HG03571 (cell line): ENCODE results near the gene ITSN2.
"Not testable (repeated sequence)": the region's sequence is repeated elsewhere in the genome, so short reads cannot be mapped to it uniquely, and the experiment has no call there.

Source experiments
- ATAC-seq: cut with Tn5 transposase; IDR thresholded peaks from one replicate; pipeline ENCODE4 v1.9.1; 2021; ENCODE audit not compliant: unreplicated experiment

Gene ITSN2

DNA sequence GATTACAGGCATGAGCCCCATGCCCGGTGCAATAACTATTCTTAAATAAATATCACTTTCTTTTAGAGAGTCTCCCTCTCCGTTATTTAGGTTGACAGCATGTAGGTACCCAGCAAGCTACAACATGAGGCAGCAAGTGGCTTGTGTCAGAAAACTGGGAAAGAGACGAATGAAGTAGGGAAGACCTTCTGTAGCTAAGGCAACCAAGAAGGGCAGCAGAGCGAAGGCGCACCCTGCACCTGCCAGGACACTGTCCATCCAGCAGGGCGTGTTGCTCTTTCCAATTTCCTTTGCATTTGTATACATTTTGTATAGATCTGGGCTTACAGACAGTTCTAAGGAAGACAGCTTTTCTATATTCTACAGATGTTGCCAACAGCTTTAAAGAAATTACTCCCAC is 137.4 kb downstream of the ITSN2 start:
- ATAC-seq, result no peak

DNA sequence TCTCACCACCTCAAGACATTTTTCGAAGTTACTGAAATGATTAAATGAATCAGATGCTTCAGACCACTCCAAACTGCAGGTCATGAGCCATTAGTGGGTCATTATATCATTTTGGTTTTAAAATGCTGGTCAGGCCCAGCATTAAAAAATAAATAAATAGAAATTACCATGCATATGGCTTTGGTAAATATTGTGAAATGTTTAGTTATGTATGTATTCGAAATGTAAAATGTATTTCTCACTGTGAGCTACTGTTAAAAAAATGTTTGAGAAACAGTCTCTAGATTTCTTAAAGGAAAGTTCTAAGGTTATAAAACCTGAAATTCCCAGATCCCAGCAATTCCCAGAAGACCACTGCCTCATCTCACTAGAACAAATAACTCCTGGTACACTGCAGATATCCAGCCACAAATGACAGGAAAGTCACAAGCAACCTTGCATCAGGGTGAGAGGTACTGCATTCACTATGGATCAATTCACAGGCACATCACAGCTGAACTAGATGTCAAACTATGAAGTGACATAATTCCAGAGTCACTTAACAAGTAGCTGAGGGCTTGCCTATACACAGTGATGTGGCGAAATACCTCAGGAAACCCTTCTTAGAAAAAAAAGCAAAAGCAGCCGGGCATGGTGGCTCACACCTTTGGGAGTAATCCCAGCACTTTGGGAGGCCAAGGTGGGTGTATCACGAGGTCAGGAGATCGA is 138.8 kb downstream of the ITSN2 start:
- ATAC-seq, result no peak

DNA sequence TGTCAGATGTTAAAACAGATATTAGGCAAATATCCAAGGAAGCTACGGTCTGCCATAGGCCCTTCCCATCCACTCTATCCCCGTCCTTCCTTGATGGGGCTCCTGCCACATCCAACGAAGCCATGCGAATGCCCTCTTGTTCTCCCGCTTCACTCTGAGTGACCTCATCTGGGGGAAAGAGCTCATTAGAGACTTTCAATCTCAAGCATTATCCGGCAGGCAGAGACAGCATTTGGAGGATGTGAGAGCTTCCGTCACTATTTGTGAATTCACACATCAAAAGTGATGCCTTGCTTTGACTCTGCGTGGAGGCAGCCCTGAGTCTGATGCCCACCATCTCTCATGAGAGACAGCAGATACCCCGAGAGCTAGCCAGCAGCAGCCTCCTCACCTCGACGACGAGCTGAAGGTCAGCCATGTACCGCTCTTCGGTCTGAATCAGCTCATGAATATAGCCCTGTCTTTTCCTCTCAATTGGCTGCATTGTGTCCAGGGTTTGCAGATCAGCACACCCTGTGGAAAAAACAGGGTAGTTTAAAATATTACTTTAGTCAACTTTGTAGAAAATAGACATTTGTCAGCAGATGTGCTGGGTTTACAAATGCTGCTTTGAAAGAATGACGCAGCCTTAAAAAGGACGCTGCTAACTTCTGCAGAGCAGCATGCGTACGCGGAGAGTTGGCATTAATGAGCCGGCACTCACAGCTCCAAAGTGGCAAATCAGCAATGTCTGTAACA is 139.6 kb downstream of the ITSN2 start:
- ATAC-seq, result no peak

DNA sequence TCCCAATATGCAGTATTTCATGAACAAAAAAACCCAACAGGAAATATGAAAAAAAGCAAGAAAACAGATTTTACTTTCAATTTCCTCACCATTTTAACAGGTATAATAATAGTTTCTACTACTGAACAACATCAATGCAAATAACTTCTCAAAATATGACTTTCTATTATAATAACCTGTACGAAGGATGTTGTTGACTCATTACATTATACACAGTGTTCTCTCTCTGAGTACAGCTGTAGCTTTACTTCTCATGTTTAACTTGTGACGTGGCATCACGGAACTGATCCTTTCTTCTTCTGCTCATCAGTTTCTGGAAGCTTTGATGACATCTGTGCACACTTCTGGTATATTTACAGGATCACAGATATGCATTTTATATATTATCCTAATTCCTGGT is 145.5 kb downstream of the ITSN2 start:
- ATAC-seq, result peak; percentile 74

DNA sequence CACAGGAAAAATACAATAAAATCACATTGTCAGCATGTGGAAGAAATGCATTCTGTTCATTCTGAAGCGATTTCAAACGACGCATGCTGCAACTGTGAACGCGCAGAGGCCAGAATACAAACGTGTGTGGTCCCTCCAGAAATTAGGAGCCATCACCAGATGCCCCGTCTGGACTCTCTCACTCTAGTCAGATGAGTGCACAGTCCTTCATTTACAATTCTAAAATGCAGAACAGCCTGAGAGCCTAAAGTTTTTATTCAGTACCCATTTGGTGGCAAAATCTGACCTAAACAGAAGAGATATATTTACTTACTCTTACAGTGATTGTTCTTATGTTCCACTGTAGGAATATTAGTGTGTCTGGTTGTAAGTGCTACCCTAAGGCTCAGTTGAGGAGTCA is 148.9 kb downstream of the ITSN2 start:
- no peak for ATAC-seq

DNA sequence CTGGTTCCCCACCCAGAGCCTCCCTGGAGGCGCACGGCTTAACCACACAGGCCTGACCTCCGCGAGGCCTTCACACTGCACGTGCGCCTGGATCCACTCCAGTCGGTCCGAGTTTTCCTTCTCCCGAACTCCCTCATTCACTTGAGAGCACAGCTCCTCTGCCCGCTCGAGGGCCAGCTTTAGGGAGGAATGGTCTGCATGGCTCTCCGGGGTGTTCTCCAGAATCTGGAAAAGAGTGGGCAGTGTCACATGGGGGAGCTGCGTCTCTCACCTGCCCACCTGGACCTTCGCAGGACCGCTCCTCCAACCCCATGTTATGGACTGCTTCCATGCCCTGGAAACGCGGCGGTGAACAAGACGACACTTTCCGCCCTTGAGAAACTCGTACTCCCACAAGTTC is 149.6 kb downstream of the ITSN2 start:
- no peak for ATAC-seq

DNA sequence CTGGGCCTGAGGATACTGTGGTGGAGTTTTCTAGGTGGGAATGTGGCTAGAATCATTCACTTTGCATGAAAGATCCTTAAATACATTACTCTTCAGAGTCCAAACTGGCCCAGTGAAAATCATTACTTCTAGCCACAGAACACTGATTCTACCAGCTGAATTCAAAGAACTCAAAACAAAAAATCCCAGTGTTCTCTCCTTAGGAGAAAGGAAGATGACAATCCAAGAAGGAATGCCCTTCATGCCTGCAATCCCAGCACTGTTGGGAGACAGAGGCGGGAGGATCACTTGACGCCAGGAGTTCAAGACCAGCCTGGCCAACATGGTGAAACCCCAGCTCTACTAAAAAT is 150.3 kb downstream of the ITSN2 start:
- no peak for ATAC-seq

DNA sequence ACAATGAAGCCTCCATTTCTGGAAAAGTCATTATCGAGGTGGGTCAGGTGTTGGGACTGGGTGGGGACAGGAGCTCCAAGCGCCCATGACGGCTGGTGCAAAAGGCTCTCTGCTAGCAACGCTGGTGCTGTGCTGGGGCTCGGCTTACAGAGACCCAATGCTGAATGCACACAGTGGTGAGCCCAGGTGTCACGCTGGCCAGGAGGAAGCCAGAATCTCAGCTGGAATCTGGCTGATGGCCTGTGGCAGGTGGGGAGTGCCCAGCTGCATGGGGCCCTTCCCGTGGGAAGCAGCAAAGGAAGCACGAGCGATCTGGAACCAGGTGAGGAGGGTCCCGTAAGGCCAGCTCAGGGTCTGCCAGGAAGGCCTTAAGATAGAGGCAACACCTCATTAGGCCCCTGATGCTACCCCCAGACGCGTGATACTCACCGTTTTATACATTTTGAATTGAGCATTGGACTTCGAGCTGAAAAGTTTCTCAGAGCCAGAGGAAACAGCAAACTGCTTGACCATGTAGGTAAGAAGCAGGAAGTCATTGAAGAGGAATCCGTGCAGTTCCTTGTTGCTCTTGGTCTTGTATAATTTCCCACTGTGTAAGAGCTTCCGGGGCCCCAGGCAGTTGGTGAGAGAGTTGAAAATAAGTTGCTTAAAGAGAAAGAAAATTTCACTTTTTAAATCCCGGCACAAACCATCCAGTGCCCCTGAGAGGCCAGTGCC is 150.8 kb downstream of the ITSN2 start:
- no peak for ATAC-seq

DNA sequence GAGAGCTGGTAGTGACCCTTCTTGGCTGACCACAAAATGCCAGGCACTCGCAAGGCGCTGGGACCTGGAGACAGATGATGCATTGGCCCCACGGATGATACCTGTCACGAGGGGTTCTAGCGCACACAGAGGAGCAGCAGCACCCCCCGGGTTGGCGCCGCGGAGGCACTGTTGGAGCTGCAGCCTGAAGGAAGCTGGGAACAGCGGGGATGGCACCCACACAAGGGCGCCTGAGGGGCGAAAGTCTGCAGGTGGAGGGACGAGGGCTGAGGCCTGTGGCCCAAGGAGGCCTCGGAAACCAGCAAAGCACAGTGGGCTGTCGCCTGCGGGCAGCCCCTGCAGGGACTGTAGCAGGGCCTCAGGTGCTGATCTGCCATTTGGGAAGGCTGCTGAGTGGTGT is 151.8 kb downstream of the ITSN2 start:
- ATAC-seq, result no peak

DNA sequence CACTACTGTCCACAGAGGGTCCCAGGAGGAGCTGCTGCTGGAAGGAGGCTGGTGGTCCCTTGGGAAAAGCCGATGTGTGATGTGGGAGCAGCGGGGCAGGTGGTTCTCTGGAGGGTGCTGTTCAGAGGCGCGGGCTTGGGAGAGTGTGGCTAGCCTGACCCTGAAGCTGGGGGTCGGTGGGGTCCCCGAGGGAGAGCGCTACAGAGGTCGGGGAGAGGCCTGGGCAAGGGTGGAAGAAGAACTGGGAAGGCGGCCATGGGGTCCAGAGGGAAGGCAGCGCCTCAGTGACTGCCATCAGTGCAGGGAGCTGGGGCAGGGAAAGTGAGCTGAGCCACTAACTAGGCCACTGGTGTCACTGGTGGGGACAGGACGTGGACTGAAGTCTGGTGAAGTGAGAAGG is 153.0 kb downstream of the ITSN2 start:
- ATAC-seq, result no peak

DNA sequence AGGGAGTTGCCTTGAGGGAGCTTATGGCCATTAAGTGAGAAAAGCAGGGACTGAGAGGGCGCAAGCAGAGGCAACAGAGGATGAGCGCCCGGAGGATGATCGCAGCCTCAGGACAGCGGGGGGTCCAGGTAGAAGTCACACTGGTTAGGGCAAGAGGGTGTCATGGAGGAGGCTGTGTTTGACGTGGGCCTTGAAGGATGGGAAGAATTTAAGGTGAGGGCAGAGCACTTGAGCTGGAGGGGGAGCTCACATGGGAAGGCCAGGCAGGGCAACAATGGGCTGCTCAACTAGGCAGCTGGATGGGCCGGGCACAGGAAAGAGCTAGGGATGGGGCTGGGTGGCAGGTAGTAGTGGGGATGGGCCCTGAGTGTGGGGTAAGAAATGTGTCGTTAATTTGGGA is 153.6 kb downstream of the ITSN2 start:
- ATAC-seq, result no peak

DNA sequence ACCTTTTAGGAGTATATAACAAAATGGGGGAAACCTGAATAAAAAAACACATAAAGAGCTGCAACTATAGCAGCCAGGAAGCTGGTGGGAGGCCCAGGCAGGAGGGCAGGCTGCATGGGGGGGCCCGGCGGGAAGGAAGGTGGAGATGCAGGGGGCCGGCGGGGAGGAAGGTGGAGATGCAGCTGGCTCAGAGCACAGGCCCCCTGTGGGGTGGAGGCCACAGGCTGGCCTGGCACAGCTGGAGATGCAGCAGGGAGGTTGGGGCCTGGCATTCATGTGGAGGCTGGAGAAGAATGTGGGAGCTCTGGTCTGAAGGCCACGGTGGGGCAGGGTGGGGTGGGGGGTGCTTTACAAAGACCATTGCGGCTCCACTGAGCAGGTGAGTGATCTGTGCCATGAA is 154.1 kb downstream of the ITSN2 start:
- no peak for ATAC-seq

DNA sequence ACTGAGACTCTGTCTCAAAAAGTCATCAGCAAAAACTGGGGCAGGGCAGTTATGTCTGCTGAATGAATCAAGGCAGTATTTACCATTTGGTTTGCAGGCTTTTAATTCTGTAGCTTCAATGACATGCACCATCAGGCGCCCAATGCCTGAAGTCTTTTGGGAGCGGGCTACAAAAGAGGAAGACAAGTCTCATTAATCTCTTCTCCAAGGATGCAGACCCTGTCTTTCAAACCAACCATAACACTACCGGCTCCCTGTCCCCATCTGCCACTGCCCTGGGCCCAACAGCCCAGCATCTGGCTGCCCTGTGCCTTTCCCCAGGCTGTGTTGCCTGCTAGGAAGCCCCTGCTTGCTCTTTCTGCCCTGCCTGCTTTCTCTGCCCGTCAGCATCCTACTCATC is 155.2 kb downstream of the ITSN2 start:
- ATAC-seq, result no peak

DNA sequence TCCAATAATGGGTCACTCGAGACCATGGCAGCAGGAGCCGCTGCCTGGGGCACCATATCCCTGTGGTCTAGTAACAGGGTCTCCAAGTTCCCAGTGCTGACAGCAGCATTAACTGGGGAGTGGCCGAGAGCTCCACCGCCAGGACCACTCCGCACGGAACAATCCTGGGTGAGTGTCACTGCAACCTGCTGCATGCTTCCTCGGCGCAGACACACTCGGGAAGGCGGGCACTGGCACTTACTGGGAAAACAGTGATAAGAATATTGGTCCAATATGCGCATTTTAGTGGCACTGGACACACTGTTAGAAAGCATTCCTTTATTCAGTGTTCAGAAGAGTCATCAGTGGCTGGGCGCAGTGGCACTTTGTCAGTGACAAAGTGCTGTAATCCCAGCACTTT is 155.8 kb downstream of the ITSN2 start:
- ATAC-seq, result no peak

DNA sequence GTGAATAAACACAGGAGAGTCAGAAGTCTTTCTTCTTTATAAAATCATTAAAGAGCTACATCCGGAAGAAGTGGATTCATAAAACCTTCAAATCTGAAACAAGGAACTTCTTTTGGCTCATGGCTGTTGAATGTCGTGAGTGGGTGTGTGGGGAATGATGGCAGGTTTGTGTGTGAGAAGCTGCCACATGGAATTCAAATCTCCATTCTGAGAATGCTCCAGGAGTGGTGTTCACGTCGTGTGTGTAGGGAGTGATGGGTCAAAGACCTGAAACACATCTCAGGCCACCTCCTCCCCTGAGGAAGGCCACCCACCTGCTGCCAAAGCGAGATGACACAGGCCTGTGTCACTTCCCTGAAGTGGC is 156.6 kb downstream of the ITSN2 start:
- no peak for ATAC-seq

DNA sequence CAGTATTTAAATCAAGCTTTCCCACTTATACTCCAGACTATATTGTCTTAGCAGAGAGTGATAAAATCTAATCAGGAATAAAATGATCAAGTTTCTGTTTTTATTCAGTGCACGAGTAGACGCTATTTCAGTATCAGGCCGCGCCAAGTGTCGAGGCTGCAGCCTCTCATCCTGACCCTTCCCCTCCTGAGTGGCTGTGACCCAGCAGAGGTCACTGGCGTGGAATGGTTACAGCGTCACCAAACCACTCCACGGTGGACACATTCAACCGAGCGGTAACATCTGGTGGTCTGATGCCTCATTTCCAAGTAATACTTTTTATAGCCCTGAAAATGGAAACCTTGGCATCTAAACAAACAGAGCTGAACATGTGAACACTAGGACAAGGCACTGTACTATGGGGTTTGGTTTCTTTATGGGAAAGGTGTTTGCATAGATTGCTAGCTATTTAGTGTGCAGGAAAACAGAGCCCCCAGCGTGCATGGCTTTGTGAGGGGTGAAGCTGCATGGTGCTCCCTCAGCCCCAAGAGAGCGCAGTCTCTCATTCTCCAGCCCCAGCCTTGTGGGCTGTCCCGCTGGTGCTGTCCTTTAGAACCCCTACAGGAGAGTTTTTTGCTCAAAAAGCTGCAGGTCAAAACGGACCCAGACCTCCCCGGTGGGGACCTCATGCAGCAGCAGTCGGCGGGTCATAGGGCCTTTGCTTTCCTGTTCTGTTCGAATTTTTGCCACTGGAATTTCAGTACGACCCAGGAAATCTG is 157.1 kb downstream of the ITSN2 start:
- no peak for ATAC-seq

DNA sequence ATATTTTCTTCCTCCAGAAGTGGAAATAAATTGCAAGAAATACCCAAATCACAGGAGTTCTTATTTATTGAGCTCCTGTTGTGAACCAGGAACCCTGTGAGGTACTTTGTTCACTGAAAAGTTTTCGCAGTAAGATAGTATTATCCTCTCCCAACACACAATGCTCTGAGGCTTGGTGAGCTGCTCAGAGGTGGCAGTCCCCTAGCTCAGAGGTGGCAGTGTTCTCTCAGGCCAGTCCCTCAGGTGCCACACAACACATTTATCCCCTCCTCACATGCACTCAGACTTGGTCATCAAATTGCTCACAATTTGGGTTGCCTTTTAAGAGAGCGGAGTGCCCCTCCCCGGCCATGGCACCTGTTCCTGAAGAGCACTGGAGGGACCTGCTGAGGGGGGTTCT is 159.5 kb downstream of the ITSN2 start:
- ATAC-seq, result no peak

DNA sequence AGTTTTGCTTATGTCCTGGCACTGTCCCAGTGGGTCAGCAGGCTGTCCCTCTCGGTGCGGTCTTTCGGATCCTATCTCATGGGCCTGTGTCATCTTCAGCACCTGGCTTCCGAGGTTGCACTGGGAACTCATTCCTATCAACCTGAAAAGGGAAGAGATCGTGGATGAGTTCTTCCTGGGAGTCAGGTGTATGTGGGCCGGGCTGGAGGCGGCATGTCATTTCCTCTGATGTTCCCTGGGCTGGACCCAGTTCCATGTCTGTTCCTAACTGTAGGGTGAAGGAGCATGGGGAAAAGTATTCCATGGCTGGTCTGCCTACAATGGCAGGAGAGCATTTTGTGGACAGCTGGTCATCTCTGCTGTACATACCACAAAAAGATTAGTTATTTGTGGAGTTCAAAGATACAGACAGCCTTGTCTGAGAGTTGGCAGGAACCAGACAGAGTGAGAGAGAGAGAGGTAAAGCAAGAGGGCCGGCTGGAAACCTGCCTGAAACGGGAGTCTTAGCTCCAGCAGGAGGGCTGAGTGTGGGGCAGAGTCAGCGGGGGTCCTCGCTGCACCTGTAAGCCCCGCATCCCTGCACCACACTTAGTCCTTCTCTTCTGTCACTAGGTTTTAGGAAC is 160.3 kb downstream of the ITSN2 start:
- ATAC-seq, result no peak

DNA sequence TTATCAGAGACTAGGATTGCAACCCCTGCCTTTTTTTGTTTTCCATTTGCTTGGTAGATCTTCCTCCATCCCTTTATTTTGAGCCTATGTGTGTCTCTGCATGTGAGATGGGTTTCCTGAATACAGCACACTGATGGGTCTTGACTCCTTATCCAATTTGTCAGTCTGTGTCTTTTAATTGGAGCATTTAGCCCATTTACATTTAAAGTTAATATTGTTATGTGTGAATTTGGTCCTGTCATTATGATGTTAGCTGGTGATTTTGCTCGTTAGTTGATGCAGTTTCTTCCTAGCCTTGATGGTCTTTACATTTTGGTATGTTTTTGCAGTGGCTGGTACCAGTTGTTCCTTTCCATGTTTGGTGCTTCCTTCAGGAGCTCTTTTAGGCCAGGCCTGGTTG is 163.1 kb downstream of the ITSN2 start:
- ATAC-seq, result not testable (repeated sequence)

DNA sequence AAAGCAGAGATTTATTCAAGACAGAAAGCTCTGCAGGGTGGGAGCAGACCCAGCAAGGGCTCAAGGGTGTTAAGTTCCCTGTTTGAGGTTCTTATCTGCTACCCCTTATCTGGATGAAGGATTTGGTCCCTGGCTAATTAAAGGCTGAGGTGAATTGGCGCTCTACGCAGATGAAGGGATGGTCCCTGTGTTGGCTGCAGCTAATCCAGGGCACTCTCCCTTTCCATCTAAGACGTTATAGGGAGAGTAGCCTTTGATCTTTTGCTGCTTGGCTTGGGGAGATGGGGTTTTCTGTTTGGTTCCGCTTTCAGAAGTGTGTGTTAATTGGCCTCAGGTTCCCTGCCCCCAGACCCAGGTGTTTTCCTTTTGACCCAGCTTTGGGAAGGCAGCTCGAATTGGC is 168.5 kb downstream of the ITSN2 start:
- no peak for ATAC-seq

DNA sequence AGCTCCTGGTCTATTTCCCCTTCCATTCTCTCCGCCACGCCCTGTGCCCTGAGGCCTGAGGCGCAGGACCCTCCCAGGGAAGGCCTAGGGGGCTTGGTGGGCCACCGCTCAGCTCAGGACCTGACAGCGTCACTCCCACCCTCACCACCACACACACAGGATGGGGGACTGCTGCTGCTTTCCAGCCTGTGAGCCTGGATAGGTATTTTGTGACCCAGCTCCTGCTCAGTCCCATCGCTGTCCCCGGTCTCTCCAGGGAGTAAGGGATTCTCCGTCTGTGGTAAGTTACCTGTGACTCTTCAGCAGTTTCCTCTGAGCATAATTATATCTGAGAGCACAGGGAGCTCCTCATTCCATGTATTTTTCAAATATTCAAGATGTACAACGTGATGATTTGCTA is 169.2 kb downstream of the ITSN2 start:
- ATAC-seq, result no peak
